K562 (cell line): ENCODE results near the gene GJA8. TPM values are rescaled to one million over a fixed set of nuclear protein-coding genes. Genes with fewer than 3 reads are reported as not detected.

Source experiments
- ATAC-seq: fragments of 200-7000 bp; cut with Tn5 transposase; 3 replicates; pipeline ENCODE4 v1.9.1; 2020; ENCODE audit warnings: moderate library complexity
- BruUV-seq: library from RNA; stranded (reverse); fragments of 400-500 nt; replicated peaks from 2 replicates; lab custom pipeline; 2021; lab: Mats Ljungman, UMichigan
- CTCF ChIA-PET: fragments of 300-600 bp; formaldehyde crosslinking; extraction: SDS; loops from one replicate; lab custom pipeline; 2021; ENCODE audit warnings: low intra/inter-chr PET ratio; lab: Yijun Ruan, JAX
- POLR2A ChIA-PET: fragments of 300-600, 350-650 bp; sonication (Branson Sonifier 250); formaldehyde crosslinking; extraction: SDS; loops from one replicate; lab custom pipeline; 2021; ENCODE audit warnings: antibody characterized with exemption, inconsistent platforms; lab: Yijun Ruan, JAX
- DNase-seq, 4 experiments: peaks; one replicate each; pipeline versions ENCODE4 v3.0.0 to v3.0.0-alpha.2; 2011 to 2018; ENCODE audit warnings: low spot score in 3 of 4, mixed read lengths in 3 of 4; ENCODE audit errors: extremely low read depth in 1 of 4
- FAIRE-seq: peaks from 2 replicates; lab custom pipeline; 2011; peaks lifted over from hg19 to GRCh38; lab: Jason Lieb, UNC
- H2AFZ ChIP-seq: 2 replicates; pipeline ENCODE4 v1.6.0; 2011; ENCODE audit warnings: low read depth, low read length, control low read depth, inconsistent platforms
- H3K27ac ChIP-seq: fragments of 200-600 bp; 3 replicates; pipeline ENCODE4 v1.8.0; 2011; ENCODE audit warnings: low read depth, mild to moderate bottlenecking, control low read depth, inconsistent platforms, low read length, moderate library complexity, mixed read lengths; ENCODE audit errors: extremely low read depth
- H3K27me3 ChIP-seq, 2 experiments: fragments of 300-600 bp in 1 of 2; 2 replicates in 1 of 2; 3 replicates in 1 of 2; pipeline versions ENCODE4 v1.6.0 to v1.8.0; 2011; ENCODE audit warnings: inconsistent platforms in 2 of 2, low read length in 2 of 2, mild to moderate bottlenecking in 1 of 2, mixed read lengths in 1 of 2, moderate library complexity in 1 of 2; ENCODE audit not compliant: control insufficient read depth in 2 of 2, insufficient read depth in 2 of 2
- H3K36me3 ChIP-seq: fragments of 300-600 bp; 3 replicates; pipeline ENCODE4 v1.8.0; 2011; ENCODE audit warnings: mild to moderate bottlenecking, low read length, inconsistent platforms; ENCODE audit not compliant: control insufficient read depth, insufficient read depth
- H3K4me1 ChIP-seq, 2 experiments: fragments of 200-600 bp in 1 of 2; replicated peaks in 1 of 2; 2 replicates in 1 of 2; 3 replicates in 1 of 2; pipeline versions ENCODE4 v1.5.1 to v1.8.0; 2011; ENCODE audit warnings: inconsistent platforms in 2 of 2, low read length in 2 of 2, mild to moderate bottlenecking in 1 of 2, mixed read lengths in 1 of 2, moderate library complexity in 1 of 2; ENCODE audit not compliant: control insufficient read depth in 2 of 2, insufficient read depth in 2 of 2
- H3K4me2 ChIP-seq: 2 replicates; pipeline ENCODE4 v1.6.1; 2011; ENCODE audit warnings: low read length, control low read depth, inconsistent platforms, mixed read lengths; ENCODE audit not compliant: insufficient read depth
- H3K4me3 ChIP-seq: fragments of 200-600 bp; sonication (generic), shearing (Covaris generic); 2 replicates; pipeline ENCODE4 v1.5.1; 2016; ENCODE audit warnings: control low read depth, inconsistent platforms
- H3K79me2 ChIP-seq: fragments of 200-600 bp; 3 replicates; pipeline ENCODE4 v1.8.0; 2011; ENCODE audit warnings: low read length, inconsistent platforms; ENCODE audit not compliant: control insufficient read depth, insufficient read depth
- H3K9ac ChIP-seq, 2 experiments: 2 replicates each; pipeline versions ENCODE4 v1.6.0 to v1.6.1; 2011; ENCODE audit warnings: low read depth in 2 of 2, low read length in 2 of 2, control low read depth in 1 of 2, inconsistent platforms in 1 of 2, mild to moderate bottlenecking in 1 of 2, mixed read lengths in 1 of 2; ENCODE audit not compliant: insufficient read depth in 1 of 2
- H3K9me1 ChIP-seq: one replicate; pipeline ENCODE4 v1.6.0; 2011; ENCODE audit warnings: inconsistent platforms, mild to moderate bottlenecking, low read length, moderate library complexity; ENCODE audit not compliant: control insufficient read depth, insufficient read depth
- H3K9me3 ChIP-seq: replicated peaks from 2 replicates; pipeline ENCODE4 v1.5.1; 2011; ENCODE audit warnings: low read depth, low read length, inconsistent platforms; ENCODE audit not compliant: control insufficient read depth, insufficient read depth
- H4K20me1 ChIP-seq: replicated peaks from 2 replicates; pipeline ENCODE4 v1.6.1; 2011; ENCODE audit warnings: low read length, inconsistent platforms, mixed read lengths; ENCODE audit not compliant: control insufficient read depth, insufficient read depth
- CHD4 ChIP-seq: fragments of 200-600 bp; sonication (generic); IDR thresholded peaks from 3 replicates; pipeline ENCODE4 v1.6.1; 2012; ENCODE audit warnings: low read depth, mild to moderate bottlenecking, mixed read lengths, low read length, inconsistent platforms; ENCODE audit not compliant: insufficient read depth, insufficient replicate concordance, poor library complexity, severe bottlenecking
- CREB3L1 ChIP-seq: fragments of 450-650 bp; IDR thresholded peaks from 2 replicates; pipeline ENCODE4 v1.6.1; 2014; ENCODE audit warnings: low read depth, mild to moderate bottlenecking, moderate library complexity, borderline replicate concordance
- ETV5 ChIP-seq: sonication (generic); formaldehyde crosslinking; IDR thresholded peaks from 2 replicates; pipeline ENCODE4 v1.4.0; 2020; ENCODE audit warnings: low read depth, mild to moderate bottlenecking, missing genetic modification reagents
- FOXM1 ChIP-seq, 2 experiments: fragments of 450-650 bp in 1 of 2; sonication (generic) in 1 of 2; formaldehyde crosslinking in 1 of 2; IDR thresholded peaks; 2 replicates each; pipeline versions ENCODE4 v1.6.1 to v1.9.0; 2017 to 2022; ENCODE audit warnings: low read depth in 2 of 2, mild to moderate bottlenecking in 2 of 2, missing genetic modification reagents in 1 of 2, moderate library complexity in 1 of 2
- KLF1 ChIP-seq: fragments of 450-650 bp; IDR thresholded peaks from 2 replicates; pipeline ENCODE4 v1.6.1; 2016; ENCODE audit warnings: missing genetic modification characterization, missing compliant biosample characterization
- MCM2 ChIP-seq: fragments of 450-650 bp; IDR thresholded peaks from 2 replicates; pipeline ENCODE4 v1.6.1; 2017; ENCODE audit warnings: low read depth, mild to moderate bottlenecking
- PBX2 ChIP-seq, 2 experiments: IDR thresholded peaks in 1 of 2; conservative IDR thresholded peaks in 1 of 2; 2 replicates each; pipeline ENCODE4 v1.6.1; 2016; ENCODE audit warnings: low read depth in 2 of 2, mild to moderate bottlenecking in 1 of 2, missing compliant biosample characterization in 1 of 2, missing genetic modification characterization in 1 of 2, moderate library complexity in 1 of 2
- SIRT6 ChIP-seq: IDR thresholded peaks from one replicate; pipeline ENCODE4 v1.6.1; 2012; ENCODE audit warnings: low read depth, mild to moderate bottlenecking, control low read depth, inconsistent platforms, low read length, moderate library complexity
- SRSF1 ChIP-seq: fragments of 200-400 bp; formaldehyde crosslinking; IDR thresholded peaks from 2 replicates; pipeline ENCODE4 v1.6.1; 2017; ENCODE audit warnings: mild to moderate bottlenecking, low read depth, low read length, moderate library complexity
- U2AF1 ChIP-seq: fragments of 200-400 bp; formaldehyde crosslinking; optimal IDR thresholded peaks from 2 replicates; pipeline ENCODE3; 2017; ENCODE audit warnings: mild to moderate bottlenecking, low read depth, low read length, moderate library complexity
- ZFP36 ChIP-seq: fragments of 150-350 bp; IDR thresholded peaks from 2 replicates; pipeline ENCODE4 v1.6.1; 2018; ENCODE audit warnings: low read length, low read depth; ENCODE audit not compliant: partially characterized antibody
- ZFP91 ChIP-seq: sonication (generic); formaldehyde crosslinking; IDR thresholded peaks from 2 replicates; pipeline ENCODE4 v1.8.0; 2022; ENCODE audit warnings: mild to moderate bottlenecking, missing genetic modification reagents
- ZNF224 ChIP-seq: sonication (generic); formaldehyde crosslinking; IDR thresholded peaks from 2 replicates; pipeline ENCODE4 v1.8.0; 2022; ENCODE audit warnings: mild to moderate bottlenecking, missing genetic modification reagents
- WGBS: fragments of 100-300 bp; shearing (Covaris generic); methylation state at CpG from one replicate; pipeline ENCODE4 v1.1.6; 2016; ENCODE audit warnings: low coverage, mixed read lengths; ENCODE audit not compliant: insufficient coverage; ENCODE audit errors: missing lambda C conversion rate; 5-methylcytosine and 5-hydroxymethylcytosine counted together
- in situ Hi-C: fragments of 300-500 bp; cut with MboI; formaldehyde crosslinking; loops from 4 replicates; pipeline ENCODE4 v1.15.0; 2018; ENCODE audit warnings: inconsistent platforms, mixed read lengths
- intact Hi-C: fragments of 100-400 bp; cut with micrococcal nuclease; formaldehyde crosslinking; loops from 2 replicates; pipeline ENCODE4 v1.14.2; 2022
- polyA plus RNA-seq, 8 experiments: library from polyadenylated mRNA; depleted of rRNA in 4 of 8; stranded (reverse) in 5 of 8; unstranded in 3 of 8; fragments of >200 nt; fragmentation: Nextera tagmentation in 2 of 8; fragmentation: Illumina TruSeq in 1 of 8; extraction: Ambion mirVana in 2 of 8; extraction: Trizol in 1 of 8; gene quantifications; 2 replicates each; pipeline versions ENCODE4 v1.2.1 to v1.2.3, GENCODE V29; 2011 to 2014; ENCODE audit warnings: inconsistent platforms in 1 of 8, missing spikeins in 1 of 8
- total RNA-seq, 7 experiments: library from RNA; depleted of rRNA in 6 of 7; stranded (reverse); fragments of >200 nt in 6 of 7; fragmentation: Illumina TruSeq in 2 of 7; extraction: Trizol in 2 of 7; gene quantifications; 2 replicates each; pipeline versions ENCODE4 v1.2.1 to v1.2.3, GENCODE V29; 2011 to 2021; ENCODE audit warnings: low replicate concordance in 1 of 7

GJA8 gene
- total and polyA plus RNA-seq, 9 of the 15 experiments (the other 6 are each of a cell fraction or from before 2014, with no cell fraction given): not detected

- no peak for TF ChIP-seq FOXM1 (IDR thresholded peaks at IDR 0.05; ENCODE audit: low read depth)
- no peak for TF ChIP-seq FOXM1 (CRISPR knock-in tag; IDR thresholded peaks at IDR 0.05; ENCODE audit: low read depth)
- TF ChIP-seq KLF1: no peak
- TF ChIP-seq CREB3L1: no peak
- no peak for TF ChIP-seq MCM2
- TF ChIP-seq CHD4: no peak
- TF ChIP-seq, all 486 proteins: peak for 0
These were observed at the start of gene GJA8 (continued) for GRCh38 chr1:147902253-147902845.

GRCh38 chr1:147853391-147853790 lies 49.2 kb upstream of the GJA8 start:
- 14% methylated on average over 3 of the region's 3 CpGs for WGBS
- no peak for DNase-seq
- Histone ChIP-seq H3K9me3 (no peaks in the 10 kb centered on the region), H3K9ac (no peak overlapping the region), H3K4me3 (no peak overlapping the region), H3K27me3 (no peaks in the 10 kb centered on the region), H3K27ac (no peak overlapping the region), H3K4me1 (peaks cover 0 to 7% of the 10 kb centered on the region in 2 experiments; a peak in 3 of 5 replicates), H3K9me1 (no peaks in the 10 kb centered on the region), H3K4me2 (no peak overlapping the region), H2AFZ (no peak overlapping the region), H4K20me1 (no peaks in the 10 kb centered on the region), H3K79me2 (no peaks in the 10 kb centered on the region), H3K36me3 (no peaks in the 10 kb centered on the region)
- ChIA-PET POLR2A (no interaction called here), CTCF (no interaction called here)
- in situ Hi-C loops: no loop called here
- BruUV-seq: no TSS peak
- intact Hi-C loops: loop anchor here (5.0 kb wide), 1 partner anchor 36 kb away; no protein-coding TSS in a partner anchor
- no peak for FAIRE-seq
- no peak for ATAC-seq
- no peak for TF ChIP-seq ZFP91 (CRISPR knock-in tag)
- no peak for TF ChIP-seq SIRT6
- no peak for TF ChIP-seq PBX2 (CRISPR knock-in tag; IDR thresholded peaks at IDR 0.05; ENCODE audit: low read depth)
- no peak for TF ChIP-seq PBX2 (tag; conservative IDR thresholded peaks at IDR 0.05; ENCODE audit: low read depth)
- no peak for TF ChIP-seq ZNF224 (CRISPR knock-in tag)
- TF ChIP-seq U2AF1: no peak
- TF ChIP-seq ETV5 (CRISPR knock-in tag): no peak
- no peak for TF ChIP-seq ZFP36
- no peak for TF ChIP-seq SRSF1
